HepG2 (cell line): ENCODE results near the gene EGR4. TPM values are rescaled to one million over a fixed set of nuclear protein-coding genes. Genes with fewer than 3 reads are reported as not detected.

ENCODE experiments used
- ARNT2 ChIP-seq: sonication (generic); formaldehyde crosslinking; IDR thresholded peaks from 2 replicates; pipeline ENCODE4 v1.8.0; 2022; ENCODE audit warnings: mild to moderate bottlenecking, low read depth, missing genetic modification reagents, moderate library complexity
- CBFB ChIP-seq: sonication (generic); formaldehyde crosslinking; IDR thresholded peaks from 2 replicates; pipeline ENCODE4 v1.4.0; 2020; ENCODE audit warnings: missing genetic modification reagents
- CREB3 ChIP-seq: sonication (generic); formaldehyde crosslinking; IDR thresholded peaks from 2 replicates; pipeline ENCODE4 v1.5.0; 2020; ENCODE audit warnings: missing genetic modification reagents
- GATAD2A ChIP-seq: IDR thresholded peaks from 2 replicates; pipeline ENCODE4 v1.6.1; 2016
- HIC2 ChIP-seq: sonication (generic); formaldehyde crosslinking; IDR thresholded peaks from 2 replicates; pipeline ENCODE4 v1.9.0; 2022; ENCODE audit warnings: low read depth, missing genetic modification reagents
- MAX ChIP-seq: IDR thresholded peaks from 2 replicates; pipeline ENCODE4 v1.6.1; 2012; ENCODE audit warnings: inconsistent platforms
- NRL ChIP-seq: sonication (generic); formaldehyde crosslinking; IDR thresholded peaks from 2 replicates; pipeline ENCODE4 v1.5.0; 2020; ENCODE audit warnings: missing genetic modification reagents, mild to moderate bottlenecking, moderate library complexity, borderline replicate concordance
- TEF ChIP-seq: sonication (generic); formaldehyde crosslinking; IDR thresholded peaks from 2 replicates; pipeline ENCODE4 v1.5.0; 2020; ENCODE audit warnings: missing genetic modification reagents
- TP53 ChIP-seq: sonication (generic); formaldehyde crosslinking; conservative IDR thresholded peaks from 2 replicates; pipeline ENCODE4 v1.4.0; 2020; ENCODE audit warnings: missing genetic modification reagents
- TRAFD1 ChIP-seq: sonication (generic); formaldehyde crosslinking; IDR thresholded peaks from 2 replicates; pipeline ENCODE4 v1.5.1; 2020; ENCODE audit warnings: missing genetic modification reagents, mild to moderate bottlenecking, borderline replicate concordance
- ZFP90 ChIP-seq: sonication (generic); formaldehyde crosslinking; IDR thresholded peaks from 2 replicates; pipeline ENCODE4 v1.8.0; 2022; ENCODE audit warnings: missing genetic modification reagents, mild to moderate bottlenecking, inconsistent platforms, borderline replicate concordance
- ZNF276 ChIP-seq: sonication (generic); formaldehyde crosslinking; IDR thresholded peaks from 2 replicates; pipeline ENCODE4 v1.4.0; 2020; ENCODE audit warnings: mild to moderate bottlenecking, low read depth, missing genetic modification reagents
- ZNF367 ChIP-seq: sonication (generic); formaldehyde crosslinking; IDR thresholded peaks from 2 replicates; pipeline ENCODE4 v1.4.0; 2020; ENCODE audit warnings: missing genetic modification reagents, borderline replicate concordance
- ZNF563 ChIP-seq: sonication (generic); formaldehyde crosslinking; IDR thresholded peaks from 2 replicates; pipeline ENCODE4 v1.8.0; 2022; ENCODE audit warnings: mild to moderate bottlenecking, moderate library complexity, missing genetic modification reagents
- ZNF580 ChIP-seq: IDR thresholded peaks from 2 replicates; pipeline ENCODE4 v1.6.1; 2016; ENCODE audit warnings: low read depth, borderline replicate concordance
- ZNF775 ChIP-seq: sonication (generic); formaldehyde crosslinking; IDR thresholded peaks from 2 replicates; pipeline ENCODE4 v1.4.0; 2020; ENCODE audit warnings: missing genetic modification reagents, mild to moderate bottlenecking, moderate library complexity, borderline replicate concordance
- ZNF879 ChIP-seq: sonication (generic); formaldehyde crosslinking; IDR thresholded peaks from 2 replicates; pipeline ENCODE4 v1.8.1; 2023; ENCODE audit warnings: missing genetic modification reagents
- ZNF891 ChIP-seq: sonication (generic); formaldehyde crosslinking; IDR thresholded peaks from 2 replicates; pipeline ENCODE4 v1.5.0; 2020; ENCODE audit warnings: mild to moderate bottlenecking, missing genetic modification reagents
- polyA plus RNA-seq, 8 experiments: library from polyadenylated mRNA; depleted of rRNA in 3 of 8; stranded (reverse) in 7 of 8; unstranded in 1 of 8; fragments of >200 nt; fragmentation: Illumina TruSeq in 4 of 8; extraction: Trizol in 4 of 8; gene quantifications; 2 replicates each; pipeline versions ENCODE4 v1.2.1 to v1.2.3, GENCODE V29; 2011 to 2016; ENCODE audit warnings: low read depth in 4 of 8, missing spikeins in 1 of 8, mixed read lengths in 1 of 8; ENCODE audit not compliant: insufficient read depth in 1 of 8
- total RNA-seq, 5 experiments: library from RNA; depleted of rRNA; stranded (reverse); fragments of >200 nt; fragmentation: Illumina TruSeq; extraction: Trizol; gene quantifications; 2 replicates each; pipeline ENCODE4 v1.2.3, GENCODE V29; 2016; ENCODE audit warnings: low read depth in 1 of 5

EGR4 gene
- total and polyA plus RNA-seq, 2 of the 13 experiments (the other 11 are each of a cell fraction or from before 2014, with no cell fraction given) = not detected

GRCh38 chr2:73291093-73291460 is 2.3 kb downstream of the EGR4 start (continued):
- TF ChIP-seq TP53 (CRISPR knock-in tag) (peak; percentile 88), ZNF563 (peak; percentile 92), HIC2 (CRISPR knock-in tag) (no peak), CREB3 (CRISPR knock-in tag) (peak; percentile 92; the same call in 1 of the 2 replicates), TEF (CRISPR knock-in tag) (peak; percentile 90), CBFB (CRISPR knock-in tag) (peak; percentile 56; the same call in 1 of the 2 replicates), ZNF775 (CRISPR knock-in tag) (no peak), ZNF580 (peak; percentile 93), ZNF891 (peak; percentile 68; the same call in 1 of the 2 replicates), NRL (peak; percentile 45), MAX (peak; percentile 64), ZFP90 (CRISPR knock-in tag) (peak; percentile 74; the same call in 1 of the 2 replicates), ZNF367 (CRISPR knock-in tag) (peak; percentile 64; the same call in 1 of the 2 replicates), ZNF276 (CRISPR knock-in tag) (no peak), ARNT2 (peak; percentile 62; the same call in 1 of the 2 replicates), TRAFD1 (CRISPR knock-in tag) (no peak), ZNF879 (CRISPR knock-in tag) (peak; percentile 89), GATAD2A (CRISPR knock-in tag) (peak; percentile 27; the same call in 1 of the 2 replicates)
